Stimulated activated CD8-positive, alpha-beta memory T cell treated with anti-CD3 and anti-CD28 coated beads, Interleukin-12 subunit alpha, Interleukin-12 subunit beta, amount 100 ng/mL, for 1 hour (primary cell): Measurements from ENCODE around the gene BAIAP3.
"Not testable (repeated sequence)": the region's sequence is repeated elsewhere in the genome, so short reads cannot be mapped to it uniquely, and the experiment has no call there.

ENCODE experiments used
- DNase-seq: peaks from one replicate; pipeline ENCODE4 v3.0.0-alpha.2; 2020; ENCODE audit warnings: low read depth

The BAIAP3 gene, protein sequence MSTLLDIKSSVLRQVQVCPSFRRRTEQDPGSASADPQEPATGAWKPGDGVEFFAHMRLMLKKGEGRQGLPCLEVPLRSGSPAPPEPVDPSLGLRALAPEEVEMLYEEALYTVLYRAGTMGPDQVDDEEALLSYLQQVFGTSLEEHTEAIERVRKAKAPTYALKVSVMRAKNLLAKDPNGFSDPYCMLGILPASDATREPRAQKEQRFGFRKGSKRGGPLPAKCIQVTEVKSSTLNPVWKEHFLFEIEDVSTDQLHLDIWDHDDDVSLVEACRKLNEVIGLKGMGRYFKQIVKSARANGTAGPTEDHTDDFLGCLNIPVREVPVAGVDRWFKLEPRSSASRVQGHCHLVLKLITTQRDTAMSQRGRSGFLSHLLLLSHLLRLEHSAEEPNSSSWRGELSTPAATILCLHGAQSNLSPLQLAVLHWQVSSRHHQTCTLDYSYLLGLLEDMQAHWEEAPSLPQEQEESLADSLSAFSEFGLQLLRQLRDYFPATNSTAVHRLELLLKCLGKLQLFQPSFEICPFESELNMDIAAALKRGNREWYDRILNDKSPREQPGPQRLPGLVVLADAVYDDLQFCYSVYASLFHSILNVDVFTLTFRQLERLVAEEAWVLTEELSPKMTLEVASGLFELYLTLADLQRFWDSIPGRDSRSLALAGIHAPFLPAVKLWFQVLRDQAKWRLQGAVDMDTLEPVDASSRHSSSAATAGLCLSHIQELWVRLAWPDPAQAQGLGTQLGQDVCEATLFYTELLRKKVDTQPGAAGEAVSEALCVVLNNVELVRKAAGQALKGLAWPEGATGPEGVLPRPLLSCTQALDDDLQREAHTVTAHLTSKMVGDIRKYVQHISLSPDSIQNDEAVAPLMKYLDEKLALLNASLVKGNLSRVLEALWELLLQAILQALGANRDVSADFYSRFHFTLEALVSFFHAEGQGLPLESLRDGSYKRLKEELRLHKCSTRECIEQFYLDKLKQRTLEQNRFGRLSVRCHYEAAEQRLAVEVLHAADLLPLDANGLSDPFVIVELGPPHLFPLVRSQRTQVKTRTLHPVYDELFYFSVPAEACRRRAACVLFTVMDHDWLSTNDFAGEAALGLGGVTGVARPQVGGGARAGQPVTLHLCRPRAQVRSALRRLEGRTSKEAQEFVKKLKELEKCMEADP

DNA sequence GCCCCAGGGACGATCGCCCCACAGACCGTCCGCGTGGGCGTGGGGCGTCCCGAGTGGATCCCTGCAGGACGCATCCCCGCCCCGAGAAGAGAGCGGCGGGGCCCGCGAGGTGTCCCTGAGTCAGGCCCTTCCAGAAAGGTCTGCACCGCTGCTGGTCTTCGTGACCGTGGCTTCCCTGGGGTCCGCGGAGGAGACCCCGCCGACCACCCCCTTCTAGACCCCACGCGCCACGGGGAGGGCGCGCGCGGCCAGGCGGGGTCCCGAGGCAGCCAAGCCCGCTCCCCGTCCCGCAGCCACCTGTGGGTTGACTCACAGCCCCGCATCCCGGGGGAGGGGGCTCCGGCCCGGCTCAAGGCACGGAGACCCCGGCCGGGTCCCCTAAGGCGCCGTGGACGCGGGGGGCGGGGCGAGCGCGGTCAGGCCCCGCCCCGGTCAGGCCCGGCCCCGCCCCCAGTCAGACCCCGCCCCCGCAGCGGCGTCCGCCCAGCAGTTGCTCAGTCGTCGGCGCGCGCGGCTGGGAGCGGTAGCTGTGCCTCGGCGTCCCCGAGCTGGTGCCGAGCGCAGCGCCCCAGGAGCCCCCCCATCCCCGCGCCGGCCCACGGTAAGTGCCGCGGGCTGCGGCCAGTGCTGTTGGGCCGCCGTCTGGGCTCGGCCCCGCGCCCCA is at the start of gene BAIAP3:
Gene BAIAP3, plus strand, starts transcription at position 497 of the 664 bp plus-strand sequence. CDS start 4,905 bp downstream, outside the sequence.
- no peak for DNase-seq

DNA sequence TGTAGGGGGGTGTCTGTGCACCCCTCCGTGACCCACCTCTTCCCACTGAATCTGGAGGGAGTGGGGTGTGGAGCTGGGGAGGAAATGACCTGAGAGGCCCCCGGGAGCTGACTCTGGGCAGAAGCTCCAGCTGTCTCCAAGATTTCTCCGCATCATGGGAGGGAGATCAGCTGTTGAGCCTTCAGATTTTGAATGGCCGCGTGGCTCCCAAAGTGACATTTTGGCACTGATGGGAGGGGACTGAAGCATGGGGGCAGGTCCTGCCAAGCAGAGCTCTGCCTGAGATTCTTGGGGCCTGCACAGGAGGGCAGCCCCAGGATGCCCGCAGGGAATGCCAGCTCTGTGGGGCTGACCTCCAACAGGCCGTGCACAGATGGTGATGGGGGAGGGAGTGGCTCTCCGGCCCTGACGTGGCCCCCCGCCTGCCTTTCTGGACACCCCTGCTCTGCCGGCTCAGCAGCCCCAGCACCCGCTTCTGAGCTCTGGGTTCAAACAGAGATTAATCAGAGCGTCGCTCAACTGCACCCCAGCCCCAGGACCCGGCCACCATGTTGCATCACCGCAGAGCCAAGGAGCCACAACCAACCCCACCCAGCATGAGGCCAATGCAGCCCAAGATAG is 49.3 kb upstream of the BAIAP3 start:
- DNase-seq = no peak

DNA sequence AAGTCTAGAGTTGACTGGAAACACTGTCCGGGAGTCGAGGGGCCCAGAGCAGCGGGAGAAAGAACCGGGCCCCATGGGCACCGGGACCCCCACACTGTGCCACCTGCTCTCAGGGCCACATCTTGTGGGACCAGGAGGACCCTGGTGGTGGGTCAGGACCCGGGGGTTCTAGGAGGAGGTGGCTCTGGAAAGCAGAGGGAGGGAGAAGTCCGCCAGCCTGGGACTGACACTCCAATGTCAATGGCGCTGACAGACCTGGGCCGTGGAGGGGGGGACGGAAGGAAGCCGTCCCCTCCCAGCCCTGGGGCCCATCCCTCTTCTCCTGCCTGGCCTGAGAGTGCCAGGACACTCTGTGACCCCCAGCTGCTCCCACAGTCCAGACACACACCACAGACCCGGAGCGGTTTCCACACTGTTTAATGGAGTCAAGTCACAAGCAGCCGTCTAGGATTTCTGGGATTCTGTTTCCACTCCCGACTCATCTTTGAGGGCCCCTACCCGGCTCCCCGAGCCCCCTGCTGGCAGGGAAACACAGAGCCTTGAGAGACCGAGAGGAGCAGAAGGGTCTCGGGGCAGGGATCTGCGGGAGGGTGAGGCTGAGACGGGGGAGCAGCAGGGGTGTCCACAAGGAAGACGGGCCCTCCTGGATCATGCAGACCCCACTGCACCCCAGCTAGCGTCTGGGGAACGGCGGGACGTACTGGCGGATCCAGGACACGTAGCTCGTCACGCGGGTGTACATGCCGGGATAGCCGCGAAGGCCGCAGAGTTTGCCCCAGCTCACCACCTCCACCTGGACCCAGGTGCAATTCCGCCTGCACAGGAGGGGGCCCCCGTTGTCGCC is 47.6 kb upstream of the BAIAP3 start:
- DNase-seq = no peak

DNA sequence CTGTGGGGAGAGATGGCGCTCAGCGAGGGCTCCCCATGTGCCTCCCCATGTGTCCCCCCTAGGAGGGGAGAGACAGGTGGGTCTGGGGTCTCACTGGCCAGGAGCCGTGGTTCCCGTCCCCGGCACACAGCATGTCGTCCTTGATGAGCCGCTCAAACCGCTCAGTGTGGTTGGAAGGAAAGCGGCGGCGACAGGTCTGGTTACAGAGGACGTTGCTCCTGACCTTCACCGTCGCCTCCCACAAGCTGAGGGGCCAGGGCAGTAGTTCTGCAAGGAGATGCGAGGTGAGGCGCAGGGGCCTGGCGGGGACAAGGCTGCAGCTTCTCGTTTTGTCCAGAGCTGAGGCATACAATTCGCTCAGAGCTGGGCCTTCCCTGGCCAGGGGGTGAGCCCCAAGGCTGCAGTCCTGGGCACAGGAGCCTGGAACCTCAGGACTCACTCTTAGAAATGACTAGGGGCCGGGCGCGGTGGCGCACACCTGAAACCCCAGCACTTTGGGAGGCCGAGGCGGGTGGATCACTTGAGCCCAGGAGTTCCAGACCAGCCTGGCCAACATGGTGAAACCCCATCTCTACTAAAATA is 46.8 kb upstream of the BAIAP3 start:
- DNase-seq = no peak

DNA sequence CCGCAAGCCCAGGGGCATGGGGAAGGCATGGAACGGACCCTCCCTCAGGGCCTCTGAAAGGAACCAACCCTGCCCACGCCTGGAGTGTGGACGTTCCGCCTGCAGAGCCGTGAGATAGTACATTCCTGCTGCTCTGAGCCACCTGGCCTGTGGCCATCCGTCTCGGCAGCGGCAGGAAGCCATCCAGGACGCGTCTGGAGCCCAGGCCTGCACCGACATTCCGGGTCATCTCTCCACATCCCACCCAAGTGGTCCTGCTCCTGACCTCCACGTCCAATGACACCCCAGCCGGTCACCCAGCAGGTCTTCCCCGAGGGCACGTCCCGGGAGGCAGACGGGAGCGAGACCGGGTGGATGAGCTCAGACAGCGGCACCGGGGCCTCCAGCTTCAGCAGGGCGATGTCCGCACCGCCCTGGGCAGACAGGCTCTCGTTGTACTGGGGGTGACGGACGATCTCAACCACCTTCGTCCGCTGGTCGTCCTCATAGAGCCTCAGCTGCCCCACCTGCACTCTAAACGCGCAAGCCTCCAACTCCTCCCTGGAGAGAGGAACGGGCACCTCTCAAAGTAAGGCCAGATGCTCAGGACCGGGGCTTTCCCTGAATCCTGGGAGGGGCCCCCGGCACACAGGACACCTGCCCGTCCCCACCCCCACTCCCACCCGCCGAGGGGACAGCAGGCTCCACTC is 45.3 kb upstream of the BAIAP3 start:
- no peak for DNase-seq

DNA sequence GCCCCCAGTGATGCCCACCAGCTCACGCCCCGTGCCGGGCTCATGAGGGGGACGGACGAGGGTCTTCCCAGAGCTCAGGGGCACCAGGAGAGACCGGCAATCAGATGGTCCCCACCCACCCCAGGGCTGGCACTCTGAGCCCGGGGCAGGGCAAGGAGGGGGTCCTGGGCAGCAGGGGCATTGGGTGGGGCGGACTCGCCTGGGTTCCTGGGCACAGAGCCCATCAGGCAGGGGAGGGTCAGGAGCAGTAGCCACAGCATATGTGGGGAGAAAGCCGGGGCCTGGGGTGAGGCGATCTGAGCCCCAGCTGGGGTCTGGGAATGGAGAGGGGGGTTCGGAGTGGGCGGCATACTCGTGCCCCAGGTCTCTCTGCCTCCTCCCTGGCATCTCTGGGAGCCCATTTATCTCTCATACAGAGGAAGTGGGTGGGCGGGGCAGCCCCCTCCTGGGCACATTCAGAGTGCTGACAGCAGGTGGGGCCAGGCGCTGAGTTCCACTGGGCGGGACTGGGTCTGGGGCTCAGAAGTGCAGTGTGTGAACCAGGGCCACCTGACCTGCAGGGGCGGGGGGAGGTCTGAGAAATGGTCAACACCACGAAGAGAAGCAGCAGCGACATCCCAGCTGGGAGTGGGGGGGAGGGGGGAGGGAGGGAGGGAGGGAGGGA is 44.5 kb upstream of the BAIAP3 start:
- DNase-seq = no peak

DNA sequence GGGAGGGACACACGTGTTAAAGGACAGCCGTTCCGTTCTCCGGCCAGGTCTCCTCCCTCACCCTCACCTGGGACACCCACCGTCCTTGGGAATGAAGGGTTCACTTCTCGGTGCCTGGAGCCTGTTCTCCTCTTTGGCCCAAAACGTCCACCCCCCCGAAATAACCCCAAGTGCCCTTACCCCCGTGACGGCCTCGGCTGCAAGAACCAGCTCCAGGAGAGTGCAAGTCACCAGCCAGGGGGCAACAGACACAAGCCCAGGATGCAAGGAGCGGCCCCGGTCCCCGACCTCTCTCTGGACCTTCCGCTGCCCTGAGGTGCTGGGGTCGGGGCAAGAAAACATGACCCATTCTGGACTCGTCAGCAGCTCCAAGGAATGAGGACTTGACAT is 44.0 kb upstream of the BAIAP3 start:
- DNase-seq = no peak

DNA sequence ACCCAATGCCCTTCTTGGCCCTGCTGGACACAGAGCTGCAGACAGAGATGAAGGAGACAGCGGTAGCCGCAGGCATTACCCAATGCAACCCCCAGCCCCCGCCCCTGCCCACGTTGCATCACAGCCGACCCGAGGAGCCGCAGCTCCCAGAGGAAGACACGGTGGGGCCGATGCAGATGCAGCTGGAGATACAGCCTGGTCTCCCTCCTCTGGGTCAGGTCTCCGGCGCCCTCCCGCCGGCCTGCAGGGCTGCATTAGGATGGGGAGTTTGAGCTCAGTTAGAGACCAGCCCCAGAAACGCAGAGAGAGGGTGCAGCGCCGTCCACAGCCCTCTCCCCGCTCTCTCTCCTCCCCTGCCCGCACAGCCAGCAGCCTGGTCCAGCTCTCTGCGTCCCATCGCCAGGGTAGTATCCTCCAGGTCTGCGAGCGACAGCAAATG is 43.4 kb upstream of the BAIAP3 start:
- DNase-seq = no peak

DNA sequence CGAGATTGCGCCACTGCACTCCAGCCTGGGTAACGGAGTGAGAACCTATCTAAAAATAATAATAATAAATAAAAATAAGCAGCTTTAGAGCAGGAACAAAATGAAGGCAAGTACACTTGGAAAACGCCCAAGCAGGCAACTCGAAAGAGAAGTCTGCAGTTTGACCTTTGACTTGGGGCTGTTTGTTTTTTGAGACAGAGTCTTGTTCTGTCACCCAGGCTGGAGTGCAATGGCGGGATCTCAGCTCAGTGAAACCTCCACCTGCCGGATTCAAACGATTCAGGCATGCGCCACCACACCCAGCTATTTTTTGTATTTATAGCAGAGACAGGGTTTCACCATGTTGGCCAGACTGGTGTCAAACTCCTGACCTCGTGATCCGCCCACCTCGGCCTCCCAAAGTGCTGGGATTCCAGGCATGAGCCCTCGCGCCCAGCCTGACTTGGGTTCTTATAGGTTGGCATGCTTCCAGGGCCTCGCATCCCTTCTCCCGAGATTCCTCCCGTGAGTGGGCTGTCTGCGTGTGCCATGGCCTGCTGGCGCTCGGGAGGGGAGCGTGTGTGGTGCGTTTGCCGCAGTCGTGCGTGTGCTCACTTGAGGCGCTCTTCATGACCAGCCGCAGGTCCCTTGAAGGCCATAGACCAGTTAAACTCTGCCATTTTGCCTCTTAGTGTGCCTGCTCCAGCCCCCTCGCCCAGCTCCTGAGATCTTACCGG is 42.4 kb upstream of the BAIAP3 start:
- DNase-seq = no peak

DNA sequence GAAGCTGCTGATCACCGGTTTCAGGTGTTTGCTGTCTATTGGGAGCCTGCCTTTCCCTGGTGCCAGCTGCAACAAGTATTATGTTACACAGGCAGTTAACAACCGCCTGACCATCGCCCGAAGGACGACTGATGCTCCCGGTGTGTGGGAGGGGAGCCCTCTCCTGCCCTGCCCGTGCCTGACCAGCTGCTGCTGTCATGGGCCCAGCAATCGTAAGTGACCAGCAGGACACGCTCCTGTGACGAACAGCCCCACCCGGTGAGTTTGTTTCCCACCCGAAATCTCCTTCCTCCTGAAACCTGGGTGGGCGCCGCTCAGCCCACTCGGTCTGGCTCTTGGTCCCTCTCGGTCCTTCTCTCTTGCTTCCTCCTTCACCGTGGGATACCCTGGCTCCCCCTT is 41.9 kb upstream of the BAIAP3 start:
- DNase-seq = no peak

DNA sequence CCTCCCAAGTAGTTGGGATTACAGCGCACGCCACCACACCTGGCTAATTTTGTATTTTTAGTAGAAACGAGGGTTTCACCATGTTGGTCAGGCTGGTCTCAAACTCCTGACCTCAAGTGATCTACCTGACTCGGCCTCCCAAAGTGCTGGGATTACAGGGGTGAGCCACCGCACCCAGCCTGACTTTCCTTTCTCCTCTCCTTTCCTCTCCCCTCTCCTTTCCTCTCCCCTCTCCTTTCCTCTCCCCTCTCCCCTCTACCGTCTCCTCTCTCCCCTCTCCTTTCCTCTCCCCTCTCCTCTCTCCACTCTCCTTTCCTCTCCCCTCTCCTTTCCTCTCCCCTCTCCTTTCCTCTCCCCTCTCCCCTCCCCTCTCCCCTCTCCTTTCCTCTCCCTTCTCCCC is 41.2 kb upstream of the BAIAP3 start:
- DNase-seq = not testable (repeated sequence)

DNA sequence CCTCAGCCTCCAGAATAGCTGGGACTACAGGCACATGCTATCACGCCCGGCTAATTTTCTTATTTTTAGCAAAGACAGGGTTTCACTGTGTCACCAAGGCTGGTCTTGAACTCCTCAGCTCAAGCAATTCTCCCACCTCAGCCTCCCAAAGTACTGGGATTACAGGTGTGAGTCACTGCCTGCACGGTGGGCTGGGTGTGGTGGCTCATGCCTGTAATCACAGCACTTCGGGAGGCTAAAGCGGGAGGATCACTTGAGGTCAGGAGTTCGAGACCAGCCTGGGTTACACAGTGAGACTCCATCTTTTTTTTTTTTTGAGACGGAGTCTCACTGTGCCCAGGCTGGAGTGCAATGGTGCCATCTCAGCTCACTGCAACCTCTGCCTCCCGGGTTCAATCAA is 40.6 kb upstream of the BAIAP3 start:
- not testable (repeated sequence) for DNase-seq

DNA sequence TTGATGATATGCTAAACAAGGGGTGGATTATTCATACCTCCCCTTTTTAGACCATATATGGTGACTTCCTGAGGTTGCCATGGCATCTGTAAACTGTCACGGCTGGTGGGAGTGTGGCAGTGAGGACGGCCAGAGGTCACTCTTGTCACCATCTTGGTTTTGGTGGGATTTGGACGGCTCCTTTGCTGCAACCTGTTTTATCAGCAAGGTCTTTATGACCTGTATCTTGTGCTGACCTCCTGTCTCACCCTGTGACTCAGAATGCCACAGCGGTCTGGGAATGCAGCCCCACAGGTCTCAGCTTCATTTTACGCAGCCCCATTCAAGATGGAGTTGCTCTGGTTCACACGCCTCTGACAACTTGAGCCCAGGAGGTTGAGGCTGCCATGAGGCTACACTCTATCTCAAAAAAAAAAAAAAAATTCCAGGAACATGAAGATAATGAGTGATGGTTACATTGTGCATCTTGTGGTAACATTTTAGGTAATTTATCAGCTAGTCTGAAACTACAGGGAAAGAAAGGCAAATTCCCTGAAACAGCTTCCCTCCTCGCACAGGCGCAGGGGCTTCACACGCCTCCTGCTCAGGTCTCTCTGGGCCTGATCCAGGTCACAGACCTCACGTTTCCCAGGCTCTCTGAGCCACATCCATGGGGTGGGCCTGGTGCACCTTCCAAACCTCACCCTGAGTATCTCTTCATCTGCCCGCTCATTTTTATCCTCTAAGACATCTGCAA is 39.4 kb upstream of the BAIAP3 start:
- no peak for DNase-seq

DNA sequence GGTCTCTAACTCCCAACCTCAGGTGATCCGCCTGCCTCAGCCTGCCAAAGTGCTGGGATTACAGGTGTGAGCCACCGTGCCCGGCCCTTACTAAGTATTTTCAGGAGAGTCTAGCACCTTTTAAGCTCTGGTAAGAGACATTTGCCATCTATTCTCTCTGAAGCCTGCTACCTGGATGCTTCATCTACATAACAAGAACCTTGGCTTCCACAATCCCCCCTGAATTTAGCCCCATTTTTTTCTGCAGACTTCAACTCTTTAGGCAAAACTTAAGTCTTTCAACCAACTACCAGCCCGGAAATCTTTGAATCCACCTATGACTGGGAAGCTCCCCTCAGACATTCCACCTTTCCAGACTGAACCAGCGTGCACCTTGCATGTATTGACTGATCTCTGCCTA is 38.0 kb upstream of the BAIAP3 start:
- DNase-seq = no peak

DNA sequence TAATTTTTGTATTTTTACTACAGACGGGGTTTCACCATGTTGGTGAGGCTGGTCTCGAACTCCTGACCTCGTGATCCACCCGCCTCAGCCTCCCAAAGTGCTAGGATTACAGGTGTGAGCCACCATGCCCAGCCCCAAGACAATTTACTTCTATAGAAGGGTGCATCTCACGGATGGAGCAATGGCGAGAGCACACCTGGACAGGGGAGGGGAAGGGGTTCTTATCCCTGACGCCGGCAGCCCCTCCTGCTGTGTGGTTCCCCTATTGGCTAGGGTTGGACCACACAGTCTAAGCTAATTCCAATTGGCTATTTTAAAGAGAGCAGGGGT is 36.8 kb upstream of the BAIAP3 start:
- DNase-seq = not testable (repeated sequence)

DNA sequence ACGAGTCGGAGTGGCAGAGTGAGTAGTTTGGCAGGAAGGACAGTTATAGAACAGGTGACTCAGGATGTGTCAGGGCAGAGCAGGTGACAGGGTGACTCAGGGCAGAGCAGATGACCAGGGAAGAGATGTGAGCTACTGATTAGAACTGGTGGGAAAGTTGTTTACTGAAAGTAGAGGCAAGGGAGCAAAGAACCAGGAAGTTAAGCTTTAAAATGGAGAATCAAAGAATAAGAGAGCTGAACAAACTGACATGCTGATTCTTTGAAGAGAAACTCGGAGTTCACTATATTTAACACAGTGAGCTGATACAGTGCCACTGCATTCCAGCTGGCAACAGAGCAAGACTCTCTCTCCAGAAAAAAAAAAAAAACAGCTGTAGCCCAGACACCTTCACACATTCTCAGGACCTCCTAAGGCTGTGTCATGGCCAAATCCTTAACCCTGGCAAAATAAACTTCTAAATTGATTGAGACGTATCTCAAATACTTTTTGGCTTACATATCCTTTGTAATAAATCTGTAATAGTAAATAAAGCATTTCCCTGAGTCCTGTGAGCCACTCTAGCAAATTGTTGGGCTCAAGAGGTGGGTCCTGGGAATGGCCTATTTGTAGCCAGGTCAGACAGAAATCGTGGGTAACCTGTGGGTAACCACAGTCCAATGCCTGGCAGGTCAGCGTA is 36.3 kb upstream of the BAIAP3 start:
- DNase-seq = no peak

DNA sequence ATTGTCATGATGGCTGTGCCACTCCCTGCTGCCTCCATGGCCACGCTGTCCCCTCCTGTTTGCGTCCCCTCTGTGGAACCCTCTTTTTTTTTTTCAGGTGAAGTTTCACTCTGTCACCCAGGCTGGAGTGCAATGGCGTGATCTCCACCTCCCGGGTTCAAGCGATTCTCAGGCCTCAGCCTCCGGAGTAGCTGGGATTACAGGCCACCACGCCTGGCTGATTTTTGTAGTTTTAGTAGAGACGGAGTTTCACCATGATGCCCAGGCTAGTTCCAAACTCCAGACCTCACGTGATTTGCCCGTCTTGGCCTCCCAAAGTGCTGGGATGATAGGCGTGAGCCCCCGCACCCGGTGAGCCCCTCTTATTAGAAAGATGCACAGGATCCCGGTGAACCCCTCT is 35.0 kb upstream of the BAIAP3 start:
- no peak for DNase-seq
